Activated CD4-positive, alpha-beta T cell treated with anti-CD3 and anti-CD28 coated beads for 24 hours (primary cell): ENCODE data around the gene LAMB4.

Experiments used
- DNase-seq, 2 donors: peaks; one replicate each; pipeline ENCODE4 v3.0.0-alpha.2; 2020; ENCODE audit warnings: low read depth in 2 of 2

LAMB4 gene

GRCh38 chr7:107996072-107996882, 133.9 kb downstream of the LAMB4 start:
- DNase-seq, result no peak

- no peak for DNase-seq
Measured at GRCh38 chr7:107995184-107996071, 134.7 kb downstream of the LAMB4 start.

GRCh38 chr7:107994421-107995030, 135.6 kb downstream of the LAMB4 start:
- DNase-seq, result no peak

DNA sequence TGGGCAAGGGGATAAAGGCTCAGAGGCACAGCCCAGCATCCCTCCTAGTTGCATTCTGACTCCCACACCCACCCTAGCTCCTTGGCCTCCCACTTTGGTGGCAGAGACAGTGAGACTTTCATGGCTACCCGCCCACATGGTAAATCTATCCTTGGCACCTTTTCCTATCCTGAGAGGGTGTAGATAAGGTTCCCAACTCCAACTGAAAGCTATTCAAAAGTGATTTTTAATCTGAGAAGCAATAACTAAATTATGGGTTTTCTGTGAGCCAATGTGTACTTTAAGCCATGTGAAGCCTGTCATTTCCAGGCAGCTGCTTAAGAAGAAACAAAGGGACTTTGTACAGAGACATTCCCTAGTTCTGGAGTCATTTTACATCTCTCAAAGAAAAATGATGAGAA, 136.3 kb downstream of the LAMB4 start:
- no peak for DNase-seq

- no peak for DNase-seq
Measured at GRCh38 chr7:107989618-107990373, 140.4 kb downstream of the LAMB4 start.

GRCh38 chr7:107982918-107983389, 147.2 kb downstream of the LAMB4 start:
- DNase-seq, result no peak

DNA sequence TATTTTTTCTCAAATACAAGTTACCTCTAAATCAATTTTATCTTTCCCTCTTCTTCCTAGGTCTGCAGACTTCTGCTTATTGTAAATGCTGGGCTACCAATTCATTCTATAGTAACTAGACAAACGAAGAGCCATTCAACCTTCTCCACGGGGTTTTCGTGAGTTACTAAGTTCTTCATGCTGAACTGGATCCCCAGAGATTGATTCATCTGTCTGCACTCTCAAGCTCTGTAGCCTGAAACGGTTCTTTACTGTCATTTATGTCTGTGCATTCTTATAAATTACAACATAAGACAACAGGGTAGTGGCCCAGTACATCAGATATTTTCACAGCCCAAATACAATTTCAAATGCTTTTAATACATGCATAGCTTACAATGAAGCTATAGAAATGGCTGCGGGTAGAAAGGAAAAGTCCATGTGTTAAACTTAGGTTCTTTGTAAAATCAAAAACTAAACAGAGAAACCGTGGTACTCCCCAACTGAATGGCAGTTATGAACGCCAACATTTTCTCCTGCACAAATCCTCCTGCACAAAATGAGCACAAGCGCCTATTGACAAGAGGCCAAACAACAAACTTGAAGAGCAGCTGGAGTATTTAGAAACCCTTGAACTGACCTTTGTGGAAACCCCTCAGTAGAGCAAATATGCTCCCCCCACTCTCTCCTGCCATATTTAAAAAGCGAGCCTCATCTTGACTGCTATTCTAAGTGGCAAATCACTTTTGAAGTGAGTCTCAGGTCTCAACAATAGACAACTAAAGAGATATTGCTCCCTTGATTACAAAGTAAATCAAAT, 147.9 kb downstream of the LAMB4 start:
- DNase-seq, result no peak

- no peak for DNase-seq
Measured at GRCh38 chr7:107981466-107981865, 148.7 kb downstream of the LAMB4 start.

GRCh38 chr7:107980671-107981190, 149.4 kb downstream of the LAMB4 start:
- DNase-seq, result no peak

DNA sequence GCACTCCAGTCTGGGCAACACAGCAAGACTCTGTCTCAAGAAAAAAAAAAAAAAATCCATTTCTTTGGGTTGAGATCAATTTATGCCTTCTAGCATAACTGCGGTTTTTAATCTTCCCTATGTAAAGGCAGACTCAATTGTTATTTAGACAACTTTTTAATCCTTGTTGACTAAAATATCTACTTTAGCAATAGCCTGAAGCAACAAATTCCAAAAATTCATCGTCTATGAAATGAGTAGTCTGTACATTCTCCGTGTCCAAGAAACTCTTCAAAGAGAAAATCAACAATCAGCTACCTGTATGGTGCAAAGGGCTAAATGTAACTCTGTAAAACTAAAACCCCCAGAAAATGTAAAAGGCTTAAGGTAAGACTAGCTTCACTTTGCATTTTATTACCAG, 150.0 kb downstream of the LAMB4 start:
- DNase-seq, result no peak

DNA sequence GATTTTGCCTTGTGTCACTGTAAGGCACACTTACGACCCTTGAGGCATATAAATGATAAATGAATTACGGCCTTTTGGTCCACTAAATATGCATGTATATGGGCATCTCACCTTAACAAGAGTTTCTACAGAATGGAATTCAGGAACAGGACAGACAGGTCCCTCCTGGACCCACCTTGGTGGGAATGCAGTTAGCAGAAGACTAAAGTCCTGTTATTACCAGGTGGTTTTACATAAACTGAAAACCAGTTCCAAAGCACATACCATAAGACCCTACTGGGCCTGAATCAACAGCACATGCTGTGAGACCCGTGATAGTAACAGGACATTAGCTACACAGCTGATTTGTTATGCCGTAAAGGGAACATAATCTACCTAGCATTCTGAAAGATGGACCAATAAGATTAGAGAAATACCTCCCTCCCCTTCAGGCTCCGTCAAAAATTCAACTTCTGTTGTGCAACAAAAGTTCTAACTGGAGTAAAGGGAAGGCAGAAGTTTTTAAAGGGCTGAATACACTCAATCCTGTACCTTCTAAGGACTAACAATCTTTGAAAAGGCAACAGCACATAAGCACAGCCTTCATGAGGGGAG, 151.2 kb downstream of the LAMB4 start:
- no peak for DNase-seq

- no peak for DNase-seq
Measured at GRCh38 chr7:107977048-107977447, 153.1 kb downstream of the LAMB4 start.

- no peak for DNase-seq
Measured at GRCh38 chr7:107976620-107977019, 153.5 kb downstream of the LAMB4 start.

DNA sequence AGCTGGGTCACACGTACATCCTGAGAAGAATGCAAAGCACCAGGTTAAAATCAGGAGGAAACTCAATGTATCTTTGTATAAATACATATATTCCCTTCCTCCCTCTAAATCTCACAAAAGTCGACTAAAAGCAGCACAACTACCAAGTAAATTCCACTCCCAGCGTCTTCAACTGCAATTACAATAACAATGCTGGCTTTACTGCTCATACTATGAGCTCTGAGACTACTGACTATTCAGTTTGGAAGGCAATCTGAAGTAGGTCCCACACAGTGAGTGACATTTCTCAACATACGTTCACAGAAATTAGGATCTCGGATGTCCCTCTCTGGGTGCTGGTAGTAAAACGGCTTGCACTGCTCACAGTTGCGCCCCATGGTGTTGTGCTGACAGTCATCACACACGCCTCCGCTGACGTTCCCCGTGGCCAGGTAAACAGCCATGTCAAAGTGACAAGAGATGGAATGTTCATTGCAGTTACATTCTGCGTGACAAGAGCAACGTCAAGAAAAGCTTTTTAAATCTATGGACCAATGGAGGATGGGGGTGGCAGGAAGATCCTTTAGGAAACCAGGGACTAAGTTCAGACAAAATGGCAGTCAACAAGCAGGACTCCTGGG, 154.7 kb downstream of the LAMB4 start:
- DNase-seq, result no peak

DNA sequence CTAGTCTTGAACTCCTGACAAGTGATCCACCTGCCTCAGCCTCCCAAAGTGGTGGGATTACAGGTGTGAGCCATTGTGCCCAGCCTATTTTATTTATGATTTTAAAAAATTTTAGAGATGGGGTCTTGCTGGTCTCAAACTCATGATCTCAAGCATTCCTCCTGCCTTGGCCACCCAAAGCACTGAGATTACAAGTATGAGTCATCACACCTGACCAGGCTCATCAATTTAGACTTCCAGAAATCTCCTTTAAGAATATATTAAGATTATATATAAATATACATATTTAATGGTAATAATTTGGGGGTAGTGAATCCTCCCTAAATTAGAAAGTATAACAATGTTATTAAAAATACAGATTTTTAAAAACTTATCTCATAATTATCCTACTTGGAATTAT, 156.3 kb downstream of the LAMB4 start:
- DNase-seq, result no peak
